HG03520 (cell line): Measurements from ENCODE around the gene MYMX.
"Not testable (repeated sequence)": the region's sequence is repeated elsewhere in the genome, so short reads cannot be mapped to it uniquely, and the experiment has no call there.

Experiments
- ATAC-seq: cut with Tn5 transposase; IDR thresholded peaks from one replicate; pipeline ENCODE4 v1.9.1; 2021; ENCODE audit warnings: mild to moderate bottlenecking, moderate library complexity; ENCODE audit not compliant: unreplicated experiment

Gene MYMX

GRCh38 chr6:44185953-44186634 is 30.6 kb upstream of the MYMX start:
- ATAC-seq, result no peak

- no peak for ATAC-seq
Observed at GRCh38 chr6:44186635-44187025, 30.1 kb upstream of the MYMX start.

GRCh38 chr6:44188819-44189218 is 27.9 kb upstream of the MYMX start:
- no peak for ATAC-seq

- ATAC-seq, result no peak
Observed at GRCh38 chr6:44189257-44189656, 27.5 kb upstream of the MYMX start.

- no peak for ATAC-seq
Observed at GRCh38 chr6:44190715-44191114, 26.0 kb upstream of the MYMX start.

GRCh38 chr6:44192428-44193041 is 24.2 kb upstream of the MYMX start:
- no peak for ATAC-seq

- no peak for ATAC-seq
Observed at GRCh38 chr6:44193307-44193910, 23.3 kb upstream of the MYMX start.

- ATAC-seq, result no peak
Observed at GRCh38 chr6:44194326-44194725, 22.4 kb upstream of the MYMX start.

GRCh38 chr6:44196351-44196750 is 20.4 kb upstream of the MYMX start:
- ATAC-seq, result not testable (repeated sequence)

GRCh38 chr6:44198684-44199083 is 18.0 kb upstream of the MYMX start:
- ATAC-seq, result no peak

GRCh38 chr6:44199883-44200282 is 16.8 kb upstream of the MYMX start:
- no peak for ATAC-seq

- no peak for ATAC-seq
Observed at GRCh38 chr6:44201200-44201599, 15.5 kb upstream of the MYMX start.

- no peak for ATAC-seq
Observed at GRCh38 chr6:44201638-44202303, 15.0 kb upstream of the MYMX start.

GRCh38 chr6:44202332-44202971 is 14.3 kb upstream of the MYMX start:
- ATAC-seq, result no peak

GRCh38 chr6:44202972-44203750 is 13.6 kb upstream of the MYMX start:
- no peak for ATAC-seq

- no peak for ATAC-seq
Observed at GRCh38 chr6:44203955-44204354, 12.8 kb upstream of the MYMX start.

- ATAC-seq, result no peak
Observed at GRCh38 chr6:44207966-44208365, 8.8 kb upstream of the MYMX start.

- no peak for ATAC-seq
Observed at GRCh38 chr6:44211284-44211683, 5.4 kb upstream of the MYMX start.

GRCh38 chr6:44214307-44214706 is 2.4 kb upstream of the MYMX start:
- ATAC-seq, result no peak

- ATAC-seq, result no peak
Observed at GRCh38 chr6:44217332-44218143, 812 bp downstream of the MYMX start.
